Stimulated activated memory B cell treated with anti-CD40 and anti-IgM and Interleukin-4, amounts not matched to agents 10 μg/mL and 1 μg/mL and 100 μg/mL, for 72 hours (primary cell): Measurements from ENCODE around the gene TRIM40.
"Not testable (repeated sequence)": the region's sequence is repeated elsewhere in the genome, so short reads cannot be mapped to it uniquely, and the experiment has no call there.

ENCODE experiments used
- ATAC-seq: fragments of 150-1000 bp; cut with Tn5 transposase; 2 replicates; pipeline ENCODE4 v1.10.0; 2021
- H3K27ac Mint-ChIP-seq: one replicate; pipeline ENCODE4 v1.8.0; 2022; ENCODE audit warnings: mild to moderate bottlenecking, mixed read lengths
- H3K27me3 Mint-ChIP-seq: one replicate; pipeline ENCODE4 v1.8.0; 2022; ENCODE audit warnings: mixed read lengths
- H3K36me3 Mint-ChIP-seq: one replicate; pipeline ENCODE4 v1.8.0; 2022; ENCODE audit warnings: mixed read lengths
- H3K4me1 Mint-ChIP-seq: one replicate; pipeline ENCODE4 v1.8.0; 2022; ENCODE audit warnings: mixed read lengths
- H3K4me3 Mint-ChIP-seq: one replicate; pipeline ENCODE4 v1.8.0; 2022; ENCODE audit warnings: mild to moderate bottlenecking, moderate library complexity, mixed read lengths
- H3K9me3 Mint-ChIP-seq: one replicate; pipeline ENCODE4 v1.8.0; 2022; ENCODE audit warnings: mixed read lengths

The TRIM40 gene

DNA sequence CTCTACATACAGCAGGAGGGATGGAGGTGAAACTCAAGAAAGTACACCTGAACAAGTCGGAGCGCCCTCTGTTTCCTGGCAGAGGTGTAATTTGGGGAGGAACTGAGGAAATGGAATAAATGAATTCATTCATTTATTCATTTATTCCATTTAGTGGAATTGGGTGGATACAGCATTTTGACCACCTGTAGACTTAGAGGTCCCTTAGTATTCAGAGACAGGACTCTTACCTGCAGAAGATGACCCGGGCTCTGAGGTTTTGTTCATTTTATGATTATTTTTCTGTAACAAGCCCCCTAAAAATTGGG lies 32.1 kb upstream of the TRIM40 start:
- H3K4me1 Mint-ChIP-seq = peaks cover 38% of the 10 kb centered on the region
- H3K36me3 Mint-ChIP-seq = no peaks in the 10 kb centered on the region
- H3K4me3 Mint-ChIP-seq = peak overlapping the region; percentile 82
- H3K9me3 Mint-ChIP-seq = no peaks in the 10 kb centered on the region
- peaks cover 58% of the 10 kb centered on the region for H3K27me3 Mint-ChIP-seq
- ATAC-seq = no peak
- H3K27ac Mint-ChIP-seq = peak overlapping the region; percentile 43

DNA sequence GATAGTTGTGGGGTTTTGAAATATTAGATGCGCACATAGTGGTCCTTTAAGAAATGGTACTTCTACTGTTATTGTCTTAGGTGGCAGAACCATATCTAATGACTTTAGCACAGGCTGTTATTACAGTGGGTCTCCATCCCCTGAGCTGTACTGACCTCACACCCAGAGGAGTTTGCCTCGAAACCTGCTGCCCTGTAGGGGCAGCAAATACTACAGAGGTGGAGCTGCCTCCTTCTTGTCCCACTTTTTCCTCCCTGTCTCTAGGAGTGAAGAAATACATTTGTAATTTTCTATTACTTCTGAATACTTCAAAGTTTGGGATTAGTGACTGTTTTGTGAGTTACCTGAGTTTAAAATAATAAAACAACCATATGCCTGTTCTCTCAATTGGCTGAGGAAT lies 31.3 kb upstream of the TRIM40 start:
- H3K27ac Mint-ChIP-seq = no peak overlapping the region
- H3K36me3 Mint-ChIP-seq = no peaks in the 10 kb centered on the region
- no peaks in the 10 kb centered on the region for H3K9me3 Mint-ChIP-seq
- no peak overlapping the region for H3K4me3 Mint-ChIP-seq
- peaks cover 38% of the 10 kb centered on the region for H3K4me1 Mint-ChIP-seq
- peaks cover 53% of the 10 kb centered on the region for H3K27me3 Mint-ChIP-seq
- no peak for ATAC-seq

DNA sequence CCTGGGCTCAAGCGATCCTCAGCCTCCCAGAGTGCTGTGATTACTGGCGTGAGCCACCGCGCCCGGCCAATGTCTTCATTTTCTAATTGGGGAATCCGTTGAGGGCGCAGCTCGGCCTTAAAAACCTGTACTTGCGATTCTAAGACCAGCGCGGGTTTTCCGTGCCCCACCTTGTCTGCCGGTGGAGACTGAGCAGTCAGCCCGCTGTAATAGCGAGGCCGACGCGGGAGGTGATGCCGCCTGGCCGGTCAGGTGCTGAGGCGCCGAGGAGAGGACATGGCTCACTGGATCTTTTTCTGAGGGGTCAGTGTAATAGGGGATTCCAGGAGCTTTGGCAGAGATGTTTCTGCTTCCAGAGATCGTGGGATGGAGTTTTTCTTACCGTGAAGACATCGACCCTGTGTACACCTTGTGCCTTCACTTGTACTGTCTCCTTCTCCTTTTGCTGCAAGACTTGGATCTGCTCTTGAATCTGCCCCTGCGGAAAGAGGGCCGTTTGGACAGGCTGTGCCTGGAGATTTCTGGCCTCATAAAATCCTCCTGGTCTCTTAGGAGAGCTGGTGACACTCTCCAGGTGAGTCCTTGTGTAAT lies 24.6 kb upstream of the TRIM40 start:
- peaks cover 22% of the 10 kb centered on the region for H3K4me1 Mint-ChIP-seq
- no peak overlapping the region for H3K27ac Mint-ChIP-seq
- H3K27me3 Mint-ChIP-seq = peaks cover 50% of the 10 kb centered on the region
- H3K9me3 Mint-ChIP-seq = no peaks in the 10 kb centered on the region
- no peak for ATAC-seq
- H3K4me3 Mint-ChIP-seq = no peak overlapping the region
- no peaks in the 10 kb centered on the region for H3K36me3 Mint-ChIP-seq

DNA sequence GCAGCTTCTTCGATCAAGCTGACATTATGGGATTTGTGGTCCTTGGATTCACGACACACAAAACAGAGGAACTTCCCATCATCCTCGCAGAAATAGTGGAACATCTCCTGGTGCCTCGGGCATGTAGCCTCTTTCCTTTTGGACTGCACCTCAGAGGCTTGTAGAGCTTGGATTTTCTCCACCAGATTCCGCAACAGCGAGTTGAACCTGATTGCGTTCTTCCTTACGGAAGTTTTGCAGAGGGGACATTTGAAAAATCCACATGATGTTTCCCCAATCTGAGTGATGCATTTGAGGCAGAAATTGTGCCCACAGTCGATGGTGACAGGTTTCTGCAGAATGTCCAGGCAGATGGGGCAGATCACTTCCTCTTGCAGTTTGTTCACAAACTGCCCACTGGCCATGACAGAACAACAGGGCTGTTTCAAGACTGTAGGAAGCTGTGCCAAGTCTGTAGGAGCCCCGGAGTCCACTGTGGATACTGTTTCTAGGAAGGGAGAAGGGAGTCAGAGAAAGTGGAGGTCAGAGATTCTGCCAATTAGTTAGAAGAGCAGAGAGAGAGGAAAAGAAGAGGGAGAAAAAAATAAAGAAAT lies 23.4 kb upstream of the TRIM40 start:
- Mint-ChIP-seq H3K9me3 (no peaks in the 10 kb centered on the region), H3K36me3 (no peaks in the 10 kb centered on the region), H3K4me3 (peak overlapping the region; percentile 36), H3K27ac (no peak overlapping the region), H3K4me1 (peaks cover 22% of the 10 kb centered on the region), H3K27me3 (peaks cover 50% of the 10 kb centered on the region)
- no peak for ATAC-seq

DNA sequence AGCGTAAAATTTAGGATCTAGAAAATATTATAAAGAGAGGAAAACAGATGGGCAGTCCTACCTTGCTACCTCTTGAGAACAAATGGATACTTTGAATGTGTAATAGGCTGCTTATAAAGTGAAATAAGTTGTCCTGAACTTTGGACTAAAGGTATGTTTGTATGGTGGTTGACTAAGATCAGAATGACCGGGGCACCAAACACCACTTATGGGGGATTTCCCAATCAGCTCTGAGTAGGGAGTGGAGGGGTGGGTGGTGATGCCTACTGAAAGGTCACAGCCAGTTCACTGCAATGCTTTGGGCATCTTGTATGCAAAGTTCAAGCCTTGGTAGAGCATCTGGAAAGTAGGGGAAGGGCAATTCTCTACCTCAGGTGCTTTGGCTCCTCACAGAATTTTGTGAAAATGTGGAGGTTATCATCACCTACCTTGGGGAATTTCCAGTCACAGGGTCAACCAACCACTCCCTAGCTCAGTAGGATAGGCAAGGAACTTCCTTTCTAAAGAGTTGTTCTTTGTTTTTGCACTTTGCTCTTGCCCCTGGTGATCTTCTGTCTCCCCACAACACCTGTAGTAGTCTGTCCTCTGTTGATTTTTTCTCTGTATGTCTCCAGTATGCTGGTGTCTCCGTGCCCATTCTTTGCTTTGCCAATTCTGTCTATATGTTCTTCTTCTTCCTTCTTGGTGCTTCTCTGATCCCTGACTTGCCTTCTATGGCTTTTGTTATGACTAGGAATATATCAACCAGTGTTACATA lies 22.8 kb upstream of the TRIM40 start, which contains the start of gene TRIM31:
Gene TRIM31, minus strand, starts transcription at position 88 of the 757 bp plus-strand sequence. CDS start 285 bp downstream, outside the sequence.
- no peak within 1 kb of the TSS for H3K27ac Mint-ChIP-seq
- ATAC-seq = peak; percentile 93
- H3K4me1 Mint-ChIP-seq = peaks cover 22% of the 10 kb centered on the region
- no peaks in the 10 kb centered on the region for H3K36me3 Mint-ChIP-seq
- no peaks in the 10 kb centered on the region for H3K9me3 Mint-ChIP-seq
- peaks cover 50% of the 10 kb centered on the region for H3K27me3 Mint-ChIP-seq
- peak within 1 kb of the TSS; percentile 36 for H3K4me3 Mint-ChIP-seq

DNA sequence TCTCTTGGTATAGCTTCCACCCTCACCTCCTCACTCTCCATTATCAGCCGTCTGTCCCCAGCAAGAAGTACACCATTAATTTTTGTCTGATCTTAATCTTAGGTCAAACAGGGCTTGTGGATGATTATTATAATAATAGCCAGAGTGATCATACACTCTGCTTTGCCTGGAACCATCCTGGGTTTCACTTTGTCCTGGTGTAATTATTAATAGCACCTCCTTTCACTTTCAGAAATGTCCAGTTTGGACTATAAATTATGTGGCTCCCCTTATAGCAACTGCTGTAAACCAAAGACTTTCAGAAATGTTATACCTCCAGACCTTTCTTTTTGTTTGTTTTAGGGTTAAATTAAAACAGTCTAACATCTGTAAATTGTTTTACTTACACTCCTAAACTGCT lies 22.1 kb upstream of the TRIM40 start:
- Mint-ChIP-seq H3K4me1 (peaks cover 25% of the 10 kb centered on the region), H3K27me3 (peaks cover 49% of the 10 kb centered on the region), H3K36me3 (no peaks in the 10 kb centered on the region), H3K9me3 (no peaks in the 10 kb centered on the region), H3K4me3 (no peak overlapping the region), H3K27ac (no peak overlapping the region)
- no peak for ATAC-seq

DNA sequence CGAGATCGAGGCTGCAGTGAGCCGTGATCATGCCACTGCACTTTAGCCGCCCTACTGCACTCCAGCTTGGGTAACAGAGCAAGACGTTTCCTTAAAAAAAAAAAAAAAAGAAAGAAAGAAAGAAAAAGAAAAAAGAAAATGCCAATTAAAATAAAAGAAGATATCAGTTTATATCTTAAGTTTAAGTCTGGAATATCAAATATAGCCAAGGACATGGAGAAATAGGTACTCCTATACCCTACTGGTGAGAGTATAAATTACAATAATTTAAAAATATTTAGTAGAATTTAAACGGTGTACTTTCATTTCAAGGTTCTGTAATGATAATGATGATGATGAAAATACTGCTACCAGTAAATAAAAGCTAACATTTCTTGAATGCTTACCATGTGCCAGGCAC lies 19.2 kb upstream of the TRIM40 start:
- no peaks in the 10 kb centered on the region for H3K36me3 Mint-ChIP-seq
- no peak overlapping the region for H3K4me3 Mint-ChIP-seq
- no peaks in the 10 kb centered on the region for H3K9me3 Mint-ChIP-seq
- H3K4me1 Mint-ChIP-seq = peaks cover 22% of the 10 kb centered on the region
- peaks cover 51% of the 10 kb centered on the region for H3K27me3 Mint-ChIP-seq
- ATAC-seq = no peak
- no peak overlapping the region for H3K27ac Mint-ChIP-seq

DNA sequence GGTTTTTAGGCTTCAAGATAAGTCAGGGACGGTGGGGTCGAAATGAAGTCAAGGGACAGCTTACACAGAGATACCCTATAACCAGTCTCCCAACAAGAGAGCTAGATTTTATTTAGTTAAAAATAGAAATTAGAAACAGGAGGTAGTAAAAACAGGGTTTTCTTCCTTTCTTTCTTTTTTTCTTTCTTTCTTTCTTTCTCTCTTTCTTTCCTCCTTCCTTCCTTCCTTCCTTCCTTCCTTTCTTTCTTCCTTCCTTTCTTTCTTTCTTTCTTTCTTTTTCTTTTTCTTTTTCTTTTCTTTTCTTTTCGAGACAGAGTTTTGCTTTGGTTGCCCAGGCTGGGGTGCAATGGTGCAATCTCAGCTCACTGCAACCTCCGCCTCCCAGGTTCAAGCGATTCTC lies 17.2 kb upstream of the TRIM40 start:
- not testable (repeated sequence) for H3K4me1 Mint-ChIP-seq, H3K9me3 Mint-ChIP-seq, H3K36me3 Mint-ChIP-seq, H3K27ac Mint-ChIP-seq, ATAC-seq, H3K4me3 Mint-ChIP-seq
- H3K27me3 Mint-ChIP-seq = peaks cover 62% of the 10 kb centered on the region

DNA sequence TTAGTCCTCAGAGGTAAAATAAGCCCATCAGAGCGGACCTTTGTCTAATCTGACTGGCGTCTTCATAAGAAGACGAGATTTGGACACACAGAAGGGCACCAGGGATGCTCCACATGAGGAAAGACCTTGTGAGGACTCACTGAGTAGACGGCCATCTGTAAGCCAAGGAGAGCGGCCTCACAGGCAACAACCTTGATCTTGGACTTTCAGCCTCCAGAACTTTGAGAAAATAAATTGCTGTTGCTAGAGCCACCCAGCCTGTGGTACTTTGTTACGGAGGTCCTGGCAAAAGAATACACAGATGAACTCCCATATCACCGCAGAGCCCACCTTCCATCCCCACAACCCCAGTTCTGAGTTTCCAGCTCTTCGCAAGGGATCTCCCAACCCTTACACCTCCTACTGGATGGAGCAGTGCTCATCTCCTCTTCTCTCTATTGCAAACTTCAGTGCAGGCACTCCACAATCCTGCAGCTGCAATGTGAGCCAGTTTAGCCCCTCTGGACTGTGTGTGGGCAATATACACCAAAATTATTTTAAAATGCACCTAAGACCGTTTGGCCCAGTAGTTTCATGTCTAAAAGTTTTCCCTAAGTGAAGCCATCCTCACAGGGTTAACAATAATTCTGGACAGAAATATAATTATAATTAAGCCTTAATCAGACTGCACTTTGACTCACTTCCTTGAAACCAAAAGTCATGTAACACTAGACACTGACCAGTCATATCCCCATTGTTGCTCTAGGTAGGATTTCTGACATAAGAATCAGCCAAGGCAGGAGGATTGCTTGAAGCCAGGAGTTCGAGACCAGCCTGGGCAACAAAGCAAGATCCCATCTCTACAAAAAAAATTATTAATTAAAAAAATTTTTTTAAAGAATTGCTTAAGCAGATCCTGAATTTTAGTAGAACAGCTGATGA lies 14.2 kb upstream of the TRIM40 start:
- H3K27me3 Mint-ChIP-seq = peaks cover 62% of the 10 kb centered on the region

DNA sequence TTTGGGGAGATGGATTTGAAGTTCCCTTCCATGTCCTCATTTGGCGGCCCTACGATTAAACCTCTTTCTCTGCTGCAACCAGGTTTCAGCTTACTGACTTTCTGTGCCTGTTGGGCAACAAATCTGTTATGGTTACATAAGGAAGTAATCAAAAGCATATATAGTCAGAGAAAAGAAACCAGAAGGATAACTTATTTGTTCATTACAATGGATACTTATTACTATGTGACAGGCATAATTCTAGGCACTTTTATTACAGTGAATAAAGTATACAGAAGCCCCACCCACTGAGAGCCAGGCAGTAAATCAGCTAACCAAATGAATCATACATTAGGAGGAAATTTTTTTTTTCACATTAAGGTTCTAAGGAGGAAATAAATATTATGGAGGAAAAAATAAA lies 13.4 kb upstream of the TRIM40 start:
- Mint-ChIP-seq H3K4me1 (peaks cover 8% of the 10 kb centered on the region), H3K36me3 (no peaks in the 10 kb centered on the region), H3K27ac (no peak overlapping the region), H3K27me3 (peaks cover 63% of the 10 kb centered on the region), H3K9me3 (no peaks in the 10 kb centered on the region), H3K4me3 (no peak overlapping the region)
- no peak for ATAC-seq

More for the DNA sequence above, 14.2 kb upstream of the TRIM40 start:
- no peak for ATAC-seq
- Mint-ChIP-seq H3K4me1 (peaks cover 6% of the 10 kb centered on the region), H3K27ac (no peak overlapping the region), H3K4me3 (no peak overlapping the region), H3K9me3 (no peaks in the 10 kb centered on the region), H3K36me3 (no peaks in the 10 kb centered on the region)

DNA sequence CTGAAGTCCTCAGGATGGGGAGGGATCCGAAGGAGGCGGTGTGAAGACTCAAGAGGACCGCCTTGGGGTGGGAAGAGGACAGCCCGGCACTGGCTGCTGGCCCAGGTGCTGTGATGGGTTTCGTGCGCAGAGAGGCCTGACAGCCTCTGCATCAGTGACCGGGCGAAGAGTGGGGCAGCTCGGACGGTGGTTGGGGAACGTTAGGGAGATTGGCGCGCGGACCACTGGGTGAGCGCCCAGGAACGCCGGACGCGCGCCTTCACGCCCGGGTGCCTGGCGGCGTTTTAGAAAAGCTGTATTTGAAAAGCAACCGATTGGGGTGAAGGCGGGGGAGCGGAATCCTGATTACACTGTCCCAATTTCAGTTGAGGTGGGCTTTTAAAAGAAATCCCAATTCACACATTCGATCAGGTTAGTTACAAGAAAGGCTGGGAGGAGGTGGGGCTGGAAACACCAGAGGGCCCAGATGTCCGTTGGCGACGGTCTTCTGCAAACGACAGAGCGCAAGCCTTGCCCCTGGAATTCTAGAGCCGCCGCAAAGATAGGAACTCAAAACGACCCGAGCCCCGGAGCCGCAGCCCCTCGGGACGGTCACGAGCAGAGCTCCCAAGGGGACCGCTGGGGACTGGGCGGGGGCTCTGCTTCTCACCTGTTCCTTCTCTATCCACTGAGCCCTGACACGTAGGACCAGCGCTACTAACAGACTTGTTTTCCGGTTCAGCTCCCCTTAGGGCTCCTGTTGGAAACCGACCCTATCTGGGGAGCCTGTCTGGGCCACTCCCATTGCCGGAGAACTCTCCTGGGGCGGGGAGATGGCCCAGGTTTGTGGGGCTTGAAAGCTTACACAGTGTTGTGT lies 8.5 kb upstream of the TRIM40 start:
- Mint-ChIP-seq H3K27ac (no peak overlapping the region), H3K9me3 (no peaks in the 10 kb centered on the region), H3K4me3 (no peak overlapping the region), H3K36me3 (no peaks in the 10 kb centered on the region), H3K27me3 (peaks cover 77% of the 10 kb centered on the region), H3K4me1 (peaks cover 15% of the 10 kb centered on the region)
- ATAC-seq = peak; percentile 36

DNA sequence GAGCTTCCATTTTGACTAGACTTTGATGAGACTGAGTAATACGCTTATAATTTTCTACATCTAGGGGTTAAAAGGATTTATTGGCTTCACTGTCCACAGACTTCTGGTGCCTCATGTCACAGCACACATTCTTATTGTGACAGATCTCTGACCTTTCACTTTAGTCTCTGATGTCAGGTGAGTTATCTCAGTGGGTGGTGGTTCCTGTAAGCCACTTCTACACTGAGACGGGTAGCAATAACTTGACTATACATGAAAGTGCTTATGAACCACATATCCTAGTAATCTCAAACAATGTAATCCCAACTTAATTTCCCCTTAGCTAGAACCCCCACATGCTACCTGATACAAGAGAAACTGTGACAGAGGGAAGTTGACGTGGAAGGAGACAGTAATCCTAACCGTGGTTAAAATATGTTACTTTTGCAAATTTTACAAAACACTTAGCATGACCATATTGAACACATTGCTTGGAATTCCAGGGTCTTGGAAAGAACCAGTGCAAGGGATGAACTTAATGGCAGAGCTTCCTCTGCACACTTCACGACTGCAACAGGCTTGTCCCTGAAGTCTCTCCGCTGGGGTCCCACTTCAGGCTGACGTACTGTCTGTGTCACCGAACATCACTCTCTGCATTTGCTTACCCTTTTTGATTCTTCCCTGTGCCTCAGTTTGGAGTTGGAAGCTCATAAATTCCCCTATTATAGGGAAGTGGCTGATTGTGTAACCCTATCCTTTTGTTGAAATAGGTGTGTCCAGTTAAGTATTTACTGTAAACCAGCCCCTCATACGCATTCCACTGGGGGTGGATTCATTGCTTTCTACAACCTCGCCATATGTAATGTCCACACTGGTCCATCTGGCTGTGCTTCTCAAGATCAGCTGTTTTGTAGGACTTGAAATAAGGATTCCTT lies 6.4 kb upstream of the TRIM40 start:
- H3K9me3 Mint-ChIP-seq = no peaks in the 10 kb centered on the region
- ATAC-seq = no peak
- peaks cover 15% of the 10 kb centered on the region for H3K4me1 Mint-ChIP-seq
- H3K27me3 Mint-ChIP-seq = peaks cover 68% of the 10 kb centered on the region
- H3K27ac Mint-ChIP-seq = no peak overlapping the region
- no peak overlapping the region for H3K4me3 Mint-ChIP-seq
- no peaks in the 10 kb centered on the region for H3K36me3 Mint-ChIP-seq

DNA sequence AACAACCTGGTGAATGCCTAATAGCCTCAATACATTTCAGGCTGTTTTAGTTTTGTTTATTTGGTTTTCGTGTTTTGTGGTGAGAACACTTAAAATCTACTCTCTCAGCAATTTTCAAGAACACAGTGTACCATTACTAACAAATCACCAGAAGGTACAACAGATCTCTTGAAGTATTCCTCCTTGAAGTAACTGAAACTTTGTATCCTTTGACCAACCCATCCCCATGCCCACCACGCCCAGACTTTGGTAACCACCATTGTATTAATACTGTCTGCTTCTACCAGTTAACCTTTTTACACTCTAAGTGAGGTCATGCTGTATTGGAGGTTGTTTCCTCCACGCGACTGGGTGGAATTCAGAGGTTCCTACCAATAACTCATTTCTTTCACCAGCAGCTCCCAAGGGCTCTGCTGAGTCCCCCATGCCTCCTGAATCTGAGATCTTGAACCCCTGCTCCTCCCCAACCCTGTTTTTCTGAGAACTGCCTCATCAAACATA lies 5.7 kb upstream of the TRIM40 start:
- Mint-ChIP-seq H3K27me3 (peaks cover 67% of the 10 kb centered on the region), H3K9me3 (no peaks in the 10 kb centered on the region), H3K27ac (no peak overlapping the region), H3K4me3 (no peak overlapping the region), H3K36me3 (no peaks in the 10 kb centered on the region), H3K4me1 (peaks cover 15% of the 10 kb centered on the region)
- ATAC-seq = no peak
